GM13977 (cell line): ENCODE data around the gene BPI.

Source experiments
- DNase-seq: peaks from one replicate; pipeline ENCODE4 v3.0.0; 2012; ENCODE audit warnings: low spot score
- in situ Hi-C: fragments of 300-500 bp; cut with MboI; formaldehyde crosslinking; loops from one replicate; pipeline ENCODE4 v1.12.0; 2022; ENCODE audit warnings: low sequenced_read_pairs, low pct_unique_long_range_greater_than_20kb, mixed read lengths, inconsistent platforms; ENCODE audit not compliant: unreplicated experiment
- TF ChIP-seq, protein P1 (sequence below): IDR thresholded peaks from 2 replicates; pipeline ENCODE4 v1.5.1; 2012; ENCODE audit warnings: mild to moderate bottlenecking, control low read depth; ENCODE audit not compliant: insufficient read depth; ENCODE audit errors: extremely low read depth, missing control alignments

Gene BPI

DNA sequence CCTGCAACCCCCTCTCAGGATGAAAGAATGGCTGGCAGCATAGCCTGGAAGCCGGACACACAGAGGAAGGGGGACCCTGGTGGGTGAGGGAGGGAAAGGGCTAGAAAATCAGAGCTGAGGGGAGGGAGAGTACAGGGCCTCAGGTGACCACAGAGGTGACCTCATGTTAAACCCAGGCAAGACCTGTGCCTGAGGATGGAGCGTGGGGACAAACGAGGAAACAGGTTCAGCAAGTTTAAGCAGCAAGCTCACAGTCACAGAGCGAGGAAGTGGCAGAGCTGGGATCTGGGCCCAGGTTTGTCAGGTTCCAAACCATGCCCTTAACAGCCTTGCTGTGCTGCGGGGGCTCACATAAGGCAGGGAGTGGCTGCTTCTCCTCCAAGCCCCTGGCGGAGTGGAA, 4.0 kb upstream of the BPI start:
- in situ Hi-C loops = no loop called here
- DNase-seq = no peak
- TF ChIP-seq, protein P1, sequence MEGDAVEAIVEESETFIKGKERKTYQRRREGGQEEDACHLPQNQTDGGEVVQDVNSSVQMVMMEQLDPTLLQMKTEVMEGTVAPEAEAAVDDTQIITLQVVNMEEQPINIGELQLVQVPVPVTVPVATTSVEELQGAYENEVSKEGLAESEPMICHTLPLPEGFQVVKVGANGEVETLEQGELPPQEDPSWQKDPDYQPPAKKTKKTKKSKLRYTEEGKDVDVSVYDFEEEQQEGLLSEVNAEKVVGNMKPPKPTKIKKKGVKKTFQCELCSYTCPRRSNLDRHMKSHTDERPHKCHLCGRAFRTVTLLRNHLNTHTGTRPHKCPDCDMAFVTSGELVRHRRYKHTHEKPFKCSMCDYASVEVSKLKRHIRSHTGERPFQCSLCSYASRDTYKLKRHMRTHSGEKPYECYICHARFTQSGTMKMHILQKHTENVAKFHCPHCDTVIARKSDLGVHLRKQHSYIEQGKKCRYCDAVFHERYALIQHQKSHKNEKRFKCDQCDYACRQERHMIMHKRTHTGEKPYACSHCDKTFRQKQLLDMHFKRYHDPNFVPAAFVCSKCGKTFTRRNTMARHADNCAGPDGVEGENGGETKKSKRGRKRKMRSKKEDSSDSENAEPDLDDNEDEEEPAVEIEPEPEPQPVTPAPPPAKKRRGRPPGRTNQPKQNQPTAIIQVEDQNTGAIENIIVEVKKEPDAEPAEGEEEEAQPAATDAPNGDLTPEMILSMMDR = no peak

DNA sequence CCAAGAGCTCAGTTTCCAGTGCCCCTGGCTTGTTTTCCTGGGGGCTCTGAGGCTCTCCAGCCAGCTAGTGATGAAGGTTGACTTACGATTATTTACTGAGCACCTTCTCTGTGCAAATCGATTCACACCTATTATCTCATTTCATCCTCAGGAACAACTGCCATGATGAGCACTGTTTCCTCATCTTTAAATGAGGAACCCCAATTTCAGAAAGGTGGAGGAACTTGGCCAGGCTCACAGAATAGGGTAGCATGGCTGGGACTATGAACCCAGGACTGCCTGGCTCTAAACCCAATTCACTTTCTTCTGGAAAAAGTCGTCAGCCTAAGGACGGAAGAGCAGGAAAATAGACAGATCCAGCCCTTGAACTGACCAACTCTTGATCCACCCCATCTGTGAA, 3.5 kb upstream of the BPI start:
- in situ Hi-C loops = no loop called here
- DNase-seq = no peak
- TF ChIP-seq, protein P1 = no peak

DNA sequence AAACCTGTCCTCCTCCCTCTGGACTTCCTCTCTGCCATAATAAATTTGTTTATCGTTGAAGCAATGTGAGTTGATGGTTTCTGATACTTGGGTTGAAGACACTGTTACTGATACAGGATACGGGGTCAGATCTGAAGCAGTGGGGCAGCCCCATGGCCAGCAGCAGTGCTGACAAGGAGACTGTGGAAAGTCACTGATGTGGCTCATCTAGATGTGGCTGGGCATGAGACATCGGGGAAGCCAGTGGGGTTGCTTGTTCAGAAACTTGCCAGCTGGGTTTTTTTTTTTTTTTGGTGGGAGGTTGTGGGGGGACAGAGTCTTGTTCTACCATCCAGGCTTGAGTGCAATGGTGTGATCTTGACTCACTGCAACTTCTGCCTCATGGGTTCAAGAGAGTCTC, 2.6 kb upstream of the BPI start:
- no peak for DNase-seq
- TF ChIP-seq, protein P1 = no peak
- in situ Hi-C loops = no loop called here

DNA sequence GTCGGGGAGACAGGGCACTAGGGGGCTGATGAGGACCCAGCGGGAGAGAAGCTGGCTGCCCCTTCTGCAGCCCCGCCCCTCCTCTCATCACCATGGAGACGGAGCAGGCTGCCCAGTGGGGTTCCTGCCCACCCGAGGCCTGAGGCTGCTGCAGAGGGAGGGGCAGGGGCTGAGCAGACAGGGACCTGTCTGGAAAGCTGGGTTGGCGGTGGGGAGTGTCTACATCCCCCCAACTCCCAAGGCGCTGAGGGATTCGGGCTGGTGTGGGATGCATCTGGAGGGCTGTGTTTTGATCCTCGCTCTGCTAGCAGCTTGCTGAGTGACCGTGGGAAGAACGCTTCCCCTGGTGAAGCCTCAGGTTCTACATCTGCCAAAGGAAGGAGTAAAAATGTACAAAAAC, 1.2 kb upstream of the BPI start:
- TF ChIP-seq, protein P1 = no peak
- no peak for DNase-seq
- in situ Hi-C loops = no loop called here

DNA sequence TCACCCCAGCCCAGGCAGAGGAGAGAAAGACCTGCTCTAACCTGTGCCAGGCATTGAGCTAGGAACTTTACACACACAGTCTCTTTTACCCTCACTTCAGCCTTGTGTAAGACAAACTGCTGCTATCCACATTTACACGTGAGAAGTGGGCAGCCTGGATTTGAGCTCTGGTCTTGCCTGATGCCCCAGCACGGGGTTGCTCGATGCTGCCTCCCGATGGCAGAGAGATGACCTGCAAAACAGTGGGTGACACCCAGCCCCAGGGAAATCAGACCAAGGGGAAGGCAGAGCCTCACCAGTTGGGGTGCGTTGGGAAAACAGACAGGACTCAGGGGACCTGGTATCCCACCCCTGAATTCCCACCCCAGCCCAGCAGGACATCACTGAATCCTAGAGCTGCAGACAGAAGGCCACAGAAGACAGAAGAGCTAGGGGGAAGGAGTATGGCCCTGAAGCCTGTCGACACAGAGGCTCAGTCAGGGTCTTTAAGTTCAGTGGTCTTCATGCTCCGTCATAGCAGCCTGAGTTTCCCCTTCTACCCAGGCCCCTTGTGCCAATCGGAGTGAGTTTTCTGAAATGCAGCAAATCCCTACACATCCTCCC, 990 bp downstream of the BPI start:
- in situ Hi-C loops = no loop called here
- TF ChIP-seq, protein P1 = peak; percentile 61
- DNase-seq = peak; percentile 53

DNA sequence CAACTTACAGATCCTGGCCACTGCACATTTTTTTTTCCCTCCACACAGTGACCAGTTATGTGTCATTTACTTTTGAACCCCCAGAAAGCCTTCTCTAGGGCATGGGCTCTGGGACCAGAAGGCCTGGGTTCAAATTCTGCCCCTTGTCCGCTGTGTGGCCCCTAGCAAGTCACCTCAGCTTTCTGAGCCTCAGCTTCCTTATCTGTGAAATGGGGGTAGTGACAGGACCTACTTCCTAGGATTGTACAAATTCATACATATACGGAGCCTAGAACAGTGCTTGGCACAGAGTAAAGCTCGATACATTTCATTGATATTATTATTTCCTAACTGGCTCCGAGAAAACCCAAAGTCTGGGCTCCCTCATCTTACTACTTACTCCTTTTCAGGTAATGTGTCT, 1.6 kb downstream of the BPI start:
- DNase-seq = no peak
- in situ Hi-C loops = no loop called here
- TF ChIP-seq, protein P1 = no peak

DNA sequence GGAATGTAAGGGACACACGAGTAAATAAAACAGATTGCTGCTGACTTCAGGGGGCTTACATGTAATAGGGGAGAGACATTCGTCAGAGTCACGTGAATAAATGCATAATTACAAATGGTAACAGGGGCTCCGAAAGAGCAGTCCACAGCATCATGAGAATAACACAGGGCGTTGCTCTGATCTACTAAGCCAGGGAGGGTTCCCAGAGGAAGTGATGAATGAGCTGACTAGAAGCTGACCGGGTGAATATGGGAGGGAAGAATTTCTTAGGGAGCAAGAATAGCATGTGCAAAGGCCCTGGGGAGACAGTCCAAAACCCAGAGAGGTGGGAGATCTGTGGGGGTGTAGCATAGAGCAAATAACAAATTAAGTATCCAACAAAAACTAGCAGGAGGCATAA, 2.4 kb downstream of the BPI start:
- TF ChIP-seq, protein P1 = no peak
- in situ Hi-C loops = no loop called here
- DNase-seq = no peak
